HG03039 (cell line): ENCODE measurements around the gene ICOSLG.
"Not testable (repeated sequence)": the region's sequence is repeated elsewhere in the genome, so short reads cannot be mapped to it uniquely, and the experiment has no call there.

Experiments used
- ATAC-seq: cut with Tn5 transposase; IDR thresholded peaks from one replicate; pipeline ENCODE4 v1.9.1; 2021; ENCODE audit warnings: mild to moderate bottlenecking, moderate library complexity; ENCODE audit not compliant: unreplicated experiment

The ICOSLG gene

GRCh38 chr21:44227614-44228013, 13.1 kb downstream of the ICOSLG start:
- not testable (repeated sequence) for ATAC-seq

GRCh38 chr21:44225605-44226004, 15.1 kb downstream of the ICOSLG start:
- not testable (repeated sequence) for ATAC-seq

GRCh38 chr21:44223334-44223733, 17.4 kb downstream of the ICOSLG start:
- not testable (repeated sequence) for ATAC-seq

- ATAC-seq: not testable (repeated sequence)
Measured at GRCh38 chr21:44220674-44221073, 20.1 kb downstream of the ICOSLG start.

- ATAC-seq: not testable (repeated sequence)
Measured at GRCh38 chr21:44218461-44218860, 22.3 kb downstream of the ICOSLG start.

- ATAC-seq: not testable (repeated sequence)
Measured at GRCh38 chr21:44211978-44212377, 28.8 kb downstream of the ICOSLG start.

GRCh38 chr21:44211574-44211973, 29.2 kb downstream of the ICOSLG start:
- not testable (repeated sequence) for ATAC-seq

GRCh38 chr21:44207860-44208646, 32.7 kb downstream of the ICOSLG start:
- ATAC-seq: not testable (repeated sequence)

GRCh38 chr21:44206698-44207676, 33.8 kb downstream of the ICOSLG start:
- not testable (repeated sequence) for ATAC-seq

GRCh38 chr21:44206187-44206586, 34.6 kb downstream of the ICOSLG start:
- not testable (repeated sequence) for ATAC-seq

- ATAC-seq: not testable (repeated sequence)
Measured at GRCh38 chr21:44202590-44203299, 38.0 kb downstream of the ICOSLG start.

- not testable (repeated sequence) for ATAC-seq
Measured at GRCh38 chr21:44199997-44200396, 40.7 kb downstream of the ICOSLG start.

GRCh38 chr21:44199448-44199847, 41.3 kb downstream of the ICOSLG start:
- ATAC-seq: no peak

GRCh38 chr21:44197156-44197516, 43.6 kb downstream of the ICOSLG start:
- ATAC-seq: not testable (repeated sequence)

GRCh38 chr21:44196212-44197155, 44.3 kb downstream of the ICOSLG start:
- not testable (repeated sequence) for ATAC-seq

GRCh38 chr21:44194888-44195287, 45.9 kb downstream of the ICOSLG start:
- not testable (repeated sequence) for ATAC-seq

- ATAC-seq: not testable (repeated sequence)
Measured at GRCh38 chr21:44194451-44194850, 46.3 kb downstream of the ICOSLG start.

- ATAC-seq: not testable (repeated sequence)
Measured at GRCh38 chr21:44193108-44193507, 47.6 kb downstream of the ICOSLG start.

GRCh38 chr21:44190349-44191271, 50.1 kb downstream of the ICOSLG start:
- ATAC-seq: not testable (repeated sequence)
